ENCODE results near the gene DDX1.
"Not testable (repeated sequence)": the region's sequence is repeated elsewhere in the genome, so short reads cannot be mapped to it uniquely, and the experiment has no call there.

DDX1 gene

GRCh38 chr2:15591692-15592463 lies at the start of gene DDX1:
TSS of gene DDX1 (plus strand) at chr2:15591868. CDS start at chr2:15591934, 66 bp downstream.
- peak; percentile 80 to 90 for DNase-seq

DNA sequence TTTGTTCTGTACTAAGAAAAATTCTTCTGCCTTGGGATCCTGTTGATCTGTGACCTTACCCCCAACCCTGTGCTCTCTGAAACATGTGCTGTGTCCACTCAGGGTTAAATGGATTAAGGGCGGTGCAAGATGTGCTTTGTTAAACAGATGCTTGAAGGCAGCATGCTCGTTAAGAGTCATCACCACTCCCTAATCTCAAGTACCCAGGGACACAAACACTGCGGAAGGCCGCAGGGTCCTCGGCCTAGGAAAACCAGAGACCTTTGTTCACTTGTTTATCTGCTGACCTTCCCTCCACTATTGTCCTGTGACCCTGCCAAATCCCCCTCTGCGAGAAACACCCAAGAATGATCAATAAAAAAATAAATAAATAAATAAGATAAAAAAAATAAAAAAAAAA lies 49.4 kb upstream of the DDX1 start:
- not testable (repeated sequence) for DNase-seq

GRCh38 chr2:15543053-15543452 lies 48.6 kb upstream of the DDX1 start:
- DNase-seq, result no peak

DNA sequence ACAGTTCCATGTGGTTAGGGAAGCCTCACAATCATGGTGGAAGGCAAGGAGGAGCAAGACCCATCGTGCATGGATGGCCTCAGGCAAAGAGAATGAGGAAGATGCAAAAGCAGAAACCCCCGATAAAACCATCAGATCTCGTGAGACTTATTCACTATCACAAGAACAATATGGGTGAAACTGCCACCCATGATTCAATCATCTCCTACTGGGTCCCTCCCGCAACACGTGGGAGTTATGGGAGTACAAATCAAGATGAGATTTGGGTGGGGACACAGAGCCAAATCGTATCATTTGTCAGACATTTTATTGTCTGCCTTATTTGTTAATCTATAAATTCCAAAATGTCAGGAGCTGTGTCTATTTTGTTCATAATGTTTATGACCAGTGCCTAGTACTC lies 48.1 kb upstream of the DDX1 start:
- no peak for DNase-seq

- DNase-seq, result no peak
These were observed 47.4 kb upstream of the DDX1 start for GRCh38 chr2:15544227-15544626.

DNA sequence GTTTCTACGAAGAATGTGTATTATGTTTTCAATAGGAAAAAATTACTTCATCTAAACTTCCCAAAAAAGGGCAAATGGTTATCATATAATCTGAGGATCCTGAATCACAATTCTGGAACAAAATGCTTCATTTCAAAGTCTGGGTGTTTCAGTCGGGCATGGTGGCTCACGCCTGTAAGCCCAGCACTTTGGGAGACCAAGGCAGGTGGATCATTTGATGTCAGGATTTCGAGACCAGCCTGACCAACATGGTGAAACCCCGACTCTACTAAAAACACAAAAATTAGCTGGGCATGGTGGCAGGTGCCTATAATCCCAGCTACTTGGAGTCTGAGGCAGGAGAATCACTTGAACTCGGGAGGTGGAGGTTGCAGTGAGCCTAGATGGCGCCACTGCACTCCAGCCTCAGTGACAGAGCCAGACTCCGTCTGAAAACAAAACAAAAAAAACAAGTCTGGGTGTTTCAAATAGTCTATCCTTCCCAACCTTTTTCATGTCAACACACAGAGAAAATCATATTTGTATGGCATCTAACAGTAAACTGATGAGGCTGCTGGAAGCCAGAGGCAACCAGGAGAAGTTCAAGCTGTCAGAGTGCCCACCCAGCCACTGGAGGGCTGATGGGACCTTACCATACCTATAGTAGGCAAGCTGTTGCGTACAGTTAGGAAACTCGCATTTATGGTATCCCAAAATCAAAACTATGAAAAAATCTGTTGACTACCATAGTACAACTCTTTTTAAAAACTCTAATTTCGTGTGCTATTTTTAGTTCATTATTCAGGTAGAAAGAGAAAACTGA lies 45.2 kb upstream of the DDX1 start:
- DNase-seq, result no peak

- DNase-seq, result no peak
These were observed 44.4 kb upstream of the DDX1 start for GRCh38 chr2:15547115-15547876.

DNA sequence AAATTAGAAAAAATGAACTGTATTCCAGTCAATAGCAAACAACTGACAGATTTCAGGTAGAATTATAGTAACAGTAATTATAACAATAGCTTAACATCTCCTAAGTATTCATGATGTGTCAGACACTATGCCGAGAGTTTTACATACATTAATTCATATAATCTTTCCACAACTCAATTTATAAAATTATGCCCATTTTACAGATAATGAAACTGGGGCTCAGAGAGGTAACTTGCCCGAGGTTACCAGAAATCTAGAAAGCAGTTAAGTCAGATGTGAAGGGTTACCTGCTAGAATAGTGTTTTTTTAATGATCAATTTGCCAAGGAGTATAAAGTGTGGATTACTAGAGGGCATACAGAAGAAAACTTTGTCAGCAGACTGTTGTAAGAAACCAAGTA lies 42.7 kb upstream of the DDX1 start:
- no peak for DNase-seq

- no peak for DNase-seq
These were observed 38.1 kb upstream of the DDX1 start for GRCh38 chr2:15553519-15553918.

DNA sequence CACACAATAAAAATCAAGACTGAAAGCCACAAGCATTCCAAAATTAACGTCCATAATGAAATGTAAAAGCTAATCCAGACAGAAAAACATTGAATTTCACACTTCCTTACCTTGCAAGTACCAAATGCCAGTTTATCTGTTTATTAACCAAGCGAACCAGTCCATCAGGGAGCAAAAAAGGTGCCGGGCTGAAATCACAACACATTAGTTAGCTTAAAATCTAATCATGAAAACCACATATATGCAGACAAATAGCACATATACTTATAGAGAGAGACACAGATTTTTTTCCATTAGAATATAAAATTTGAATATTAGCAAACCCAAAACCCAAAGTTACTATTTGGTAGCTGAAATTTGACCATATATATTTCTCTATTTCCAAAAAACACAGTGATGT lies 37.7 kb upstream of the DDX1 start:
- no peak for DNase-seq

DNA sequence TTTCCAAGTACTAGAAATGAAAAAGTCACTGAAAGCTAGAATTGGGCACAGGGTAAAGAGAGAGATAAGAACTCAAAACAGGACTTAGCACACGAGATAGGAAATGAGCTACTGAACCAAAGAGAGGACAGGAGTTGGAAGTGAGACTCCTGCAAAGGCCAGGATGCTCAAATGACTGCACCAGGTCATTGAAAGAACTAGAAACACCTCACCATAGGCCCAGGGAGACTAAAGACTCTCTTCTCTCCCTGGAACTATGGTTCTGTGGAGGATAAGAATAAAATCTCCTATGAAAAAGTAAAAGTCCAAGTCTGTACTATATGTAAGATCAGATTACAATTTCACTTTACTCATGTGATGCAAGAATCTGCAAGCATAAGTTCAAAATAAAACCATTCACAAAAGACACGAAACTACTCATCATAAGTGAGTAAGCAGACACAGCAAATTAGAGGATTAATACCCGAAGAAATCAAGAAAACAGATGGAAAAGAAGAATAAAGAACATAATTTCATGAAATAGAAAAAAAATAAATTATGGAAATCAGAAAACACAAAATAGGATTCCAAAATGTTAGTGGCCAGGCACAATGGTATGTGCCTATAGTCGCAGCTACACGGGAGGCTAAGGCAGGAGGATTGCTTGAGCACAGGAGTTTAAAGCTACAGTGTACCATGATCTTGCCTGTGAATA lies 37.0 kb upstream of the DDX1 start:
- no peak for DNase-seq

- no peak for DNase-seq
These were observed 35.9 kb upstream of the DDX1 start for GRCh38 chr2:15555760-15556193.

DNA sequence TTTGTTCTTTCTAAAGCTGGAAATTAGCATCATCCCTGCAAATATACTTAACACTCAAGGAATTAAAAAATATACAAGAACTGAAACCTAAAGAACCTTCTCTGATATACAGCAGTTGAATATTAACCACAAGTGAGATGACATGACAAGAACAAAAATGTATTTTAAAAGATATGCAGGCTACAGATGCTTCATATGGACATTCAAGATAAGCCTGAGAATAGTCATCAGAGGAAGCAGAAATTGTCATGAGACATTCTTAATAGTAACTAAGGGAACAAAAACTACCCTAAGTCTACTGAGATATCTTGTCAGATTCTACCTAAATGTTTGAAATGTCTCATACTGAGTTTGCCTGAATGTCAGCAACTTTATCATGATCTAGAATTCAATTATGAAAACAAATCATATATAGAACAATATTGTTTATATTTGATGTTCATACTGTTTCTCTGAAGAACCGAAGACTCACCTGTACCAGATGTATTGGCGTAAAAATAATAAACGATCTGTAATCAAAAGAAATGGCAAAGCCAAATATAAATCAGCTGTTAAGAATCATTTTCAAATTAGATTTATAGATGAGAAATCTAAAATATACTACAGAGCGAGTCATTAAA lies 35.2 kb upstream of the DDX1 start:
- DNase-seq, result no peak

- DNase-seq, result no peak
These were observed 33.8 kb upstream of the DDX1 start for GRCh38 chr2:15557887-15558311.

GRCh38 chr2:15559379-15560139 lies 32.1 kb upstream of the DDX1 start:
- DNase-seq, result no peak

GRCh38 chr2:15560140-15560987 lies 31.3 kb upstream of the DDX1 start:
- DNase-seq, result peak in 1 of 2 donors; percentile 13

- peak; percentile 78 to 87 for DNase-seq
These were observed 30.6 kb upstream of the DDX1 start, which contains the start of gene NBAS for GRCh38 chr2:15560988-15561573. TSS of gene NBAS (minus strand) at chr2:15561334. CDS start at chr2:15561304, 30 bp downstream.

DNA sequence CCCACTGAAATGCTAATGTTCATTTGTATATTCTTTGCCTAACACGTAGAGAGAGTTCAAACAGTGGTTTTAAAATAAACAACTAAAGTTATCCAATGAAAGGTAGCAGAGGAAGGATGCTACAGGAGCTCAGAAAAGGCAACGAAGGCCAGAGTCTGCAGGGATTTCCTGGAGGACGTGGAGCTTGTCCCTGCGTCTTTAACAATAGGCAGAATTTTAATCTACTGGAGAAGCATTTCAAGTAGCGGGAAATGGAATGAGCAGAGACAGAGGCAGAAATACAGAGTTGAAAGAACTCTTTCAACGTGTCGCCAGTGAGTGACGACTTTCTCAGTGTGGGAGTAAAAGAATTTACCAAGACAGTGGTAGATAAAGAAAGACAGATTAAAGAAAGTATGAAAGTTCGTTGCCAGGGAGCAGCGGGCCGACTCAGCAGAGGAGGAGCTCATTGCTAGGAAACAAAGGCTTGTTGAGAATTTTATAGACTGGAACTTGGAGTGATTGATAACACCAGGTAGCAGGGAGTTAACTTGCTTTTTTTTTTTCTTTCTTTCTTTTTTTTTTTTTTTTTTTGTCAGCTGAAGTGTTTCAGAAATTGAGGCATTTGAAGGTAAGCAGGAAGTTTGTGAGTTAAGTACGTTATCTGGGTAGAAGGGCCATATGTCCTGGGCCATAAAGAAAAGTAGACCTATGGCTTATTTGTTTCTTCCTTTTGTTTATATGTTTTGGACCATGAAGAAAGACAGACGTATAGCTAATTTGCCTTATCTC lies 29.9 kb upstream of the DDX1 start:
- peak in 1 of 2 donors; percentile 37 for DNase-seq

Measured in CD4-positive, alpha-beta T cell treated with Interferon alpha-2 for 1 hour (primary cell).